NCI-H524 (cell line): ENCODE data around the gene PACSIN3.

Experiments used
- DNase-seq, 2 experiments: peaks; one replicate each; lab custom pipeline; 2025; lab: John Stamatoyannopoulos, UW

The PACSIN3 gene

DNA sequence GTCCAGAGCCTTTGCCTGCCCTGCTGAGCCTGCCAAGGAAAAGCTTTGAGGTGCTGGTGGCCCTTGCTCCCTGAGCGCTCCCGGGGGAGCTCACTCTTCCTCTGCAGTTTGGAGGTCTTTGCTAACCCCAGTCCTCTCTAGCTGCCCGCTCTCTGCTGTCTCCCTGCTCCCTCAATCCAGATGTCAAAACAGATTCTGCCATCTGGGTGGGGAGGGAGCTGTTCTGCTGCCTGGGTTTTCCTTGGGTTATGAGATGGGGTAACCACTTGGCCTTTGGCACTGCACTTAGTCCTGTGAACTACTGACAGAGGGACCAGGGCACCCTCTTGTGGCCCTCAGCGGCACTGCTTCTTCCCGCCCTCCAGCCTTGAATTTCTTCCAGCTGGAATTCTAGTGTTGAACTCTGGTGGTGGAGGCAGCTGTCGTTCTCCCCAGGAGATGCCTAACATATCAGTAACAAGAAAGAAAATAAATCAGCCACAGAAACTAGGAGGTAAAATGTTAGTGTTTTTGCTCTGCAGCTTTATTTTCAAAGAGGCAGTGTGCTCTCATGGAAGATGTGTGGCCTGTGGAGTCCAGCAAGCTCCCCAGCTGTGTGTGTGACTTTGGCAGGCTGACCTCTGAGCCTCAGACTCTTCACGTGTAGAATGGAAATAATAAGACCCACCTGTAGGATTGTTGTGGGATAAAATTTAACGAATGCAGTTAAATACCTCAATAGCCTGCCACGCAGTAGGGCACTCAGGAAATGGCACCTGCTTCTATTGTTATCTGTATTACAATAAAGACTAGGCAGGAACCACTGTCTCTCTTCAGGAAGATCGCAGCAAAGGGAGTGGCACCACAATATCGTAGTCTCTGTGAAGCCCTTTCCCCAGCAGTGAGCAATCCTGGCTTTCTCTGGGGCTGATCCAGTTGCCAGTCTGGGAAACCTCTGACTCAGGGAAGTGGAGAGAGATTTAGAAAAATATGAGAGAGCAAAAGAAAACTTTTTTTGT, 33.0 kb downstream of the PACSIN3 start:
- peak; percentile 54 to 87 for DNase-seq

DNA sequence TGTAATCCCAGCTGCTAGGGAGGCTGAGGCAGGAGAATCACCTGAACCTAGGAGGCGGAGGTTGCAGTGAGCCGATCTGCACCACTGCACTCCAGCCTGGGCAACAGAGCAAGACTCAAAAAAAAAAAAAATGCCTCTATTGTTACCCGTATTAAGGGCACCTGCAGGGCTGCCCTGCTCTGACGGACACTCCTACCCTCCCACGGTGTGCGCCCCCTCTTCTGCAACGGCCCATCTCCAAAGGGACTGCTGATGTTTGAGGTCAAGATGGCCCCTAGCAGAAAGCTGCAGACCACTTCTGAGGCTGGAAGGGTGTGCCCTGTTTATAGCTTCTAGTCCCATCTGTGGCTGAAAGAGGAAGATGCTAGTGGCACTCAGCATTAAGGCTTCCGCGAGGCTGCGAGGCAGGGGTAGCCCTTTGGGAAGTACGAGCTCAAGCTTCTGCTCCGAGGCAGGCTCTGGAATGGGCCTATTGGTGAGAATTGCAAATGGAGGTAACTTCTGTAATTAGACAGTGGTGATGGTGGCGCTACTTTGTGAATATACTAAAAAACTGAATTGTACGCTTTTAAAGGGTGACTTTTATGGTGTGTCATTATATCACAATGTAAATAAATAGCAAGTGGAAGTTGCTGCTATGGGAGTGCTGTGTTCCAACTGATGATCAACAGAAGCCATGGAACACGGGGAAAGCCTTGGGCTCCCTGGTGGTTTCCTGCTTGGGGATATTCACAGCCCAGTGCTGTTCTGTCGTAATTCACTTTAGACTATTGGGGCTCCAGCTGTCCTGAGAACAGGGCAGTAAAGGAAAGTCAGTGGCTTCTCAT, 33.9 kb downstream of the PACSIN3 start:
- no peak for DNase-seq

DNA sequence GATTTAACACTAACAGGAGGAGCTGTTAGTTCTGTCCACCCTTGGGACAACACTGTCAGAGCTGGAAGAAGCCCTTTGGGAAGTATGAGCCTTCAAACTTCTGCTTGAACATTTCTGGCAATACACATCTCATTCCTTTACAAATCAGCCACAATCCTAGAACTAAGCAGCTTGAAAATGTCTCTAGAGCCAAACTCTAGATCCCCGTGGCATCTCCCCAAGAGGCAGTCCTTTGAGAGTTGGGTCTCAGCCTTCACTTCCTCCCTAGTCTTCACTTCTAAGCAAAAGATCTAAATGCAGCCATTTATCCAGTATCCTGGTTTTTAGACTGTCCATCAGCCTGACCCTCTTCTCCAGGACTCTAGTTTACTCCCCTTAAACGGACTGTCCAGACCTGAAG, 36.5 kb downstream of the PACSIN3 start:
- no peak for DNase-seq

DNA sequence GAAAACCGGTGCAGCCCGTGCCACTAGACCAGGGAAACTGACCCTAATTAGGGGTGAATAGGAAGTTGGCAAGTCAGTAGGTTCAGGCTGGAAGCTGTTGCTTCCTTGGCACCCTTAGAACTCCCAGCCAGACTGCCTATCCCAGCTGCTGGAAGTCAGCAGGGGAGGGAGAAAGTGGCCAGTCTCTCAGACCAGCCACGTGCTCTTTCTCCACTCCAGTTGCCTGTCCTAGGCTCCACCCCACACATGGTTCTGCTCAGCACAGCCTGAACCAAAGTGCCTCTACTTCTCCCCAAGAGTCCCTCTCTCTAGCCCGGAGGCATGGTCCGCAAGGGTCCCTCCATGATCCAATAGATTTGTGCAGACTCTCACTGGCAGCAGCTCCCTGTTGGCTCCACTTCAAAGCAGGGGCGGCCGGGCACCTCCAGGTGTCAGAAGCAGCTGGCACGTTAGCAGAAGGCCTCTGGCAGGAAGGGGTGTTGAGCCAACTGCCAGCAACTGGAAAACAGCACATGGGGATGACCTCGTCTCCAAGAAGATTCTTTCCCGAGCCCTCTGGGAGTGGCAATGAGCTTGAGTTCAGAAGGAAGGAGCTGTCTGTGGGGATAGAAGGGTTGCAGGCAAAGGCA, 37.2 kb downstream of the PACSIN3 start:
- peak; percentile 29 to 75 for DNase-seq

DNA sequence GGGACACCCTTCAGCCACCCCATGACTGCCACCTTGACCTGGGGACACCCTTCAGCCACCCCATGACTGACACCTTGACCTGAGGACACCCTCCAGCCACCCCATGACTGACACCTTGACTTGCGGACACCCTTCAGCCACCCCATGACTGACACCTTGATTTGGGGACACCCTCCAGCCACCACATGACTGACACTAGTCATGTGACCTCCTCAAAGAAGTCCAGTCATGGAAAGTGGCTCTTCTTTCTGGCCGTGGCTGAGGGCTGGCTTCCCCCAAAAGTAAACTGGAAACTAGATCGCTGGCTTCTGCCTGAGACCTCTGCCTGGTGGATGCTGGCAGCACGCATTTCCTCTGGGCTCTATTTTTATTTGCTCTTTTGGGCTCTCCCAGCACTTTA, 38.0 kb downstream of the PACSIN3 start:
- DNase-seq = no peak

DNA sequence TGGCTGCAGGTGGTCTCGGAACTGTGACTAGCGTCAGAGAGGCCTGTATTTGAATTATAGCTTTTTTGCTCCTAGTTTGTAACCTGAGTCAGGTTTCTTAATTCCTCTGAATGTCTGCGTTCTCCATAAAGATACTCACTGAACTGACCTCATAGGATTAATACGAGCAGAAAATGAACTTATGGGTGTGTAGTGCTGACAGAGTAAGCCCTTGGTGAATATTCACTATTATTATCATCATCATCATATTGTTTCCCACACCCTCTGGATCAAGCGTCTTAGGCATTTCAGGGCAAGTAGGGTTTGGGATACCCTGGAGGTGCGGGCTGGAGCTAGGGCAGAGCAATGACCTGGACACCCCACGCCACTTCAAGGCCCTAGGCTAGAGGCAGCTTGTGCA, 38.6 kb downstream of the PACSIN3 start:
- no peak for DNase-seq

DNA sequence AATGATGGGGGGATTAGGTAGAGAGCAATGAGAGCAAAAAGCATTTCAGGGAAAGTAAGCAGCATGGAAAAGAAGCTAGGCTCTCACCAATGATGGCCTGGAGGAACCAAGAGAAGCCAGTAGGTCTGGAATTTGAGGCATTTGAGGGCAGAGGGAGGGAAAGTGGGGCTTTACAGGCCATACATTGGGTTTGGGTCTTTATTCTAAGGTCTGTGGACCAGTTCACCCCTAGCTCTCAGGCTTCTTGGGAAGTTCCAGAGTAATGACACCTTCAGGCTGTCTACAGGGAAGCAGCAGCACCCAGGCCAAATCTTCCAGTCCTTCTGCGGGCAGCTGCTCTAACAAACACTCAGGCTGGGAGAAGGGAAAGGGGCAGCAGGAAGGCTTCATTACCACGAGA, 39.0 kb downstream of the PACSIN3 start:
- DNase-seq = no peak

DNA sequence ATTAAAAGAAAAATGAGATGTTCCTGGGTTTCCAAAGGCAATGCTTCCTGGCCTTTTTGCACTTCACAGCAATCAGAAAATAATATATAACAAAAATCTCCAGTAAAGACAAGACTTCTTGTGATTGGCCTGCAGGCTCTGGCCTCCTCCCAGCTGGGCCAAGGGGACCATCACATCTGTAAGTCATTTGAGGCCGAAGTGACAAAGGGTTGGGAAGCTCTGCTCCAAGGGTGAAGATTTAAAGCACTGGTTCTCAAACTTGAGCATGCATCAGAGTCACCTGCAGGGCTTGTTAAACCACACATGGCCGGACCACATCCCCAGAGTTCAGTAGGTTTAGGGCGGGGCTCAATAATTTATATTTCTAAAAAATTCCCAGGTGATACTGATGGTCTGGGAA, 41.7 kb downstream of the PACSIN3 start:
- DNase-seq = no peak

DNA sequence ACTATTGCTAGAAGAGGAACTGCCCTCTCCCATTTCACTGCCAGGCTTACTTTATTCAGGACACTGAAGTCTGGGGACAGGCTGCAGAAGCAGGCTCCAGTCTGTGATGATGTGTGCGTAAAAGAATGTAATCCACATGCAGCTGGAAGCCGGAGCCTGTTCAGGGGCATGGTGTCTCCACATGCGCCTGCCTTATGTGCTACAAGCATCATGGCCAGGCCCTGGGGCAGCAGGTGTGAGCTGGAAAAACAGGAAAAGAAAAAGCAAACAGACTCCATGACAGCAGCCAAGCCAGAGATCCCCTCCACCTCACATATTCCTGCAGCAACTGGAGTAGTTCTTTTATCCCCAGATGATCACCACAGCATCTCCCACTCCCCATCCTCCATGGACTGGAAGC, 42.9 kb downstream of the PACSIN3 start:
- no peak for DNase-seq

DNA sequence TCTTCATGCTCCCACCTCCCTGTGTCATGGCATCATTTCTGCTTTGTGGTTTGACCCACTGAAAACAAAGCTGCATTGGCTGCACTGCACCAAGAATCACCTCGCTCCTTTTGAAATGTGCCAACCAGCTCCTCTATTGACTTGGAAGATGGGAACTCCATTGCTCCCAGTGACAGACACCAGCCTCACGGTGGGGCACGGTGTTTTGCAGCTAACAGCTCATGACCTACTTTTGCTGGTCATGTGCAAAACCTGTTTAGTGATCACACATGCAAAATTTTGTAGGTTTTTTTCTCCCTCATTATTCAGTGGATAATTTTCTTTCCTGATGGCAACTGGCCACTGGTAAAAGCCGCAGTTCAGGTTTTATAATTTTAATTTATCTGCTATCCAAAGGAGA, 46.4 kb downstream of the PACSIN3 start:
- DNase-seq = no peak

DNA sequence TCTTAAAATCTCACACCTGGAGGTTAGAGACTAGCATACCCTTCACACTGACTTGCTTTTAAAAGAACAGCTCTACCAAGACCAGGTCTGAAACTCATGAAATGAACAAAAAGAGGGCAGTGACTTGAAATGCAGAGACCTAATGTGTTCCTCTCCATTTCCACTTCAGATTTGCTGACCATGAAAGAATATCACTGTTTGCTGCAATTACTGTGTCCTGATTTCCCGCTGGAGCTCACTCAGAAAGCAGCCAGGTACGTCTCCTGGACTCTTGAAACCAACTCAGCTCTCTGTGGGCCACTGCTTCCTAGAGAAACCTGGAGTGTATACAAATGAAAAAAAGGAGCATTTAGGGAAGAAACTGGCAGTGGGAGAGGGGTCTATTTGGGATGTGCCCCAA, 48.8 kb downstream of the PACSIN3 start:
- DNase-seq = no peak

DNA sequence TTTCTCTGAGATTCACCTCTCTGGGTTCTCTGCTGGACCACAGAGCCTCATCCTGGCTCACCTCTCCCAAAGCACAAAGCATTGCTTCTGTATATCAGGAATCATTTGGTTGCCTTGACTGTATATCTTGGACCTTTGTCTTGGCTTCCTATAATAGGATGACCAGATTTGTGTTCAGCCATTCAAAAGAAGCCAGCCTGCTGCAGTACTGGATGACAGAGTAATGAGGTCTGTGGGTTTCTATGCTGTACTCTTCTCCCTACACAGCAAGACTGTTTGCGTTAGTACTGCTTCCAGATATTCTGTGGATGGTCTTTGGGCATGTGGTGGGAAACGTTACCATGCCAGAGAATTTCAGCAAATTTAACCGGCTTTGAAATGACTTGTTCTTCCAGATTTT, 49.3 kb downstream of the PACSIN3 start:
- no peak for DNase-seq

DNA sequence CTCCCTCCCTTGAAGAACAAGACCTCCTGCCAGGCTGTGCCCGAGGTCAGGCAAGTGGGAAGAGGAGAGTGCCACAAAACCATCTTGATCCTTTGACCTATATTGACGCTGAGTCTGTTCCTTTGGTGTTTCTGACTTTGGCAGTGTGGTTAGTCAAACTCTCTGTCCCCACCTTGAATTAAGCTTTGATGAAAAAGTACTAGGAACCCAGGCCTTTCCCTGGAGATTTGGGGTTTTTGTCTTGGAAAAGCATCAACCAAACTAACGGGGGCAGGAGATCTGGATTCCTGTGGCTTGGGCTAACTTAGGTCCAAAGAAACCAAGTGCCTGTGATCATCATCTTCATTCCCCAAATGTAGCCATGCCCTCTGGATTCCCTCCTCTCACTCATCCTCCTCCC, 49.9 kb downstream of the PACSIN3 start:
- DNase-seq = no peak

DNA sequence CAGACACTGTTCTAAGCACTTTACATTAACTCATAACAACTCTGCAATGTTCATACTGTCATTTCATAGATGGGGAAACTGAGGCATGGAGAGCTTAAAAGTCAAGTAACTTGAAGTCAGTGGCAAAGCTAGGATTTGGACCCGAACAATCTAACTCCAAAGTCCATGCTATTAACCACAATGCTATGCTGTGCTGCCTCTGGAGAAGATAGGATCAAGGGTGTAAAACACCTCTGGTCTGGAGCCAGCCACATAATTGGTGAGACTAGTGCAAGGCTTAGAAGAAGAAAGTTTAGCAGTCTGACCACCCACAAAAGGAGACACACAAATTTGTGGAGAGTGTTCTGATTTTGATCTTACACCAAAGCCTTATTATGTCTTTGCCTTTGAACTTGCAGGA, 53.3 kb downstream of the PACSIN3 start:
- DNase-seq = no peak

DNA sequence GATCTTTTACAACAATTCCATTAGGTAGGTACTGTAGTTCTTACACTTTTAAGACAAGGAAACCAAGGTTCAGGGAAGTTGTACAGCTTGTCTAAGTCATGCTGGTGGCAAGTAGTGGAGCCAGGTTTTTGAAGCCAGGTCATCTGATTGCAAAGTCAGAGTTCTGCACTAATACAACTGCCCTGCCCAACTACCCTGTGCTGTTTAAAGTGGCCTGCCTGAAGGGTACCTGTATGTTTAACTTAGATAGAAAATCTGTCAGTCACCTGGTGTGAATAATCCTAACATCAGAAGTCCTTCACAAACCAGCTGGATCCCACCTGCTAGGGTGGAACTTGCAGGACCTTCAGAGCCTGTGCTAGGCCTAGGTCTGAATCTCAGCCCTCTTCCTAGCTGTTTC, 53.7 kb downstream of the PACSIN3 start:
- no peak for DNase-seq

DNA sequence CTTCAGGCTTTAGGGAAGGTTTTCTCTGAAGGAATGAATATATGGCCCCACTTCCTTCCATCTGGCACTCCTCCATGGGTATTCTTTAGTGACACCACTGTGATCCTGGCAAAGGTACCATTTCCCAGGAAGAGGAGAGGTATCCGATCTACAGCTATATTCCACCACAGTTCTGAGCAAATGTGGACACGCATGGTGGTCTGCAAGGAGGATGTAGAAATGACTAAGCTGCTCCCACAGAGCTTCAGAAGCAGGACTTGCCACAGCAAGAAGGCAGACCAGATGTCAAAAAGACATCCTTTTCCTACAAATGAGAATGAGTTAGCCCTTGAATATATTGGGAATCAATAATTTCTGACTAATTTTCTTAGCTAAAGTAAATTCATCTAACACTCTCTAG, 55.1 kb downstream of the PACSIN3 start:
- DNase-seq = no peak

DNA sequence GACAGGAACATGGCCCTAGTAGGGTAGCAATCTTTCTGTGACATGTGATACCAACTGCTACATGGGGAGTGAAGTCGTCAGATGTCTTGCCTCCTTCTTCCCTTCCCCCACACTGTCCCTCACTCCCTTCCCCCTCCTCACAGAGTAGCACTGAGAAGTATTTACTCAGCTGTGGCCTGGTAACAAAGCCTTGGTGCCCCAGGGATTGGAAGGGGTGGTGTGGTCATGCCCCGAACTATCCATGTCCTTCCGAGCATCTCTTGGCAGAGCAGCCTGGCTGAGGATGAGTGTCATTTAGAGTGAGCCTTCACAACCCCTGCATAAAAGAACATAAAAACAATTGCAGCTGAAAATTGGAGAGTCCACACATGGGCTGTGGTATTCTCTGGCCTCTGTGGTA, 55.7 kb downstream of the PACSIN3 start:
- no peak for DNase-seq
